GM23338 (cell line): ENCODE results near the gene VPS8.

Source experiments
- TF ChIP-seq, protein P1 (sequence below): IDR thresholded peaks from one replicate; pipeline ENCODE4 v1.6.1; 2018; ENCODE audit warnings: antibody characterized with exemption; ENCODE audit not compliant: unreplicated experiment
- TF ChIP-seq, protein P2 (sequence below), 2 experiments: fragments of 200-600 bp in 1 of 2; sonication (generic) in 1 of 2; conservative IDR thresholded peaks; 2 replicates each; pipeline versions ENCODE4 v1.5.1 to v1.6.1; 2016 to 2017; ENCODE audit warnings: antibody characterized with exemption in 2 of 2, low read depth in 2 of 2, mild to moderate bottlenecking in 2 of 2, moderate library complexity in 1 of 2

DNA sequence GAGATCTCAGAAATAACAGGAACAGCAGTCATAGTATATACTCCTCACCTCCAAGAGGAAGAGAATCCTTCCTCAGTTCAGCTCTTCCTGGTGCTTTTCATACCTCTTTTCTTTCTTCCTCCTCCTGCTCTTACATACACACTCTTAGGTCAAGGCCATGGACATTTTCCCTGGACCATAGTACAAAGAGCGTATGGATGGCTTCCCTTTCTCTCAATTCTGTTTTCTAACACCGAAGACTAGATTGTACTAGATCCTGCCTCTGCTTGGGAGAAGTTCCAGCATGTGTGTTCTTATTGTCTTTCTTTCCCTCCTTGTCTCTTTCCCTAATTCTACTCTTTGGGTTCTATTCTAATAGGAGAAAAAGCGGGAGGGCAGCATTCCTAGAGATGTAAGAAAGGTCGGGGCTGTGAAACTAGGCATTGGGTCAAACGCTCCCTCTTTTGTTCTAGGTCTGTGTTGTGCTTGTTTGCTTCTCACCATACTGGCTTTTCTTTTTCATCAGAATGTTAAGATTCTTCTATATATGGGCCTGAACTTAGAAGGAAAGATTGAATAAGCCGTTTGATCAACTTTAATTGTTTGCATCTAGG is 77.4 kb downstream of the VPS8 start:
- TF ChIP-seq, protein P1, sequence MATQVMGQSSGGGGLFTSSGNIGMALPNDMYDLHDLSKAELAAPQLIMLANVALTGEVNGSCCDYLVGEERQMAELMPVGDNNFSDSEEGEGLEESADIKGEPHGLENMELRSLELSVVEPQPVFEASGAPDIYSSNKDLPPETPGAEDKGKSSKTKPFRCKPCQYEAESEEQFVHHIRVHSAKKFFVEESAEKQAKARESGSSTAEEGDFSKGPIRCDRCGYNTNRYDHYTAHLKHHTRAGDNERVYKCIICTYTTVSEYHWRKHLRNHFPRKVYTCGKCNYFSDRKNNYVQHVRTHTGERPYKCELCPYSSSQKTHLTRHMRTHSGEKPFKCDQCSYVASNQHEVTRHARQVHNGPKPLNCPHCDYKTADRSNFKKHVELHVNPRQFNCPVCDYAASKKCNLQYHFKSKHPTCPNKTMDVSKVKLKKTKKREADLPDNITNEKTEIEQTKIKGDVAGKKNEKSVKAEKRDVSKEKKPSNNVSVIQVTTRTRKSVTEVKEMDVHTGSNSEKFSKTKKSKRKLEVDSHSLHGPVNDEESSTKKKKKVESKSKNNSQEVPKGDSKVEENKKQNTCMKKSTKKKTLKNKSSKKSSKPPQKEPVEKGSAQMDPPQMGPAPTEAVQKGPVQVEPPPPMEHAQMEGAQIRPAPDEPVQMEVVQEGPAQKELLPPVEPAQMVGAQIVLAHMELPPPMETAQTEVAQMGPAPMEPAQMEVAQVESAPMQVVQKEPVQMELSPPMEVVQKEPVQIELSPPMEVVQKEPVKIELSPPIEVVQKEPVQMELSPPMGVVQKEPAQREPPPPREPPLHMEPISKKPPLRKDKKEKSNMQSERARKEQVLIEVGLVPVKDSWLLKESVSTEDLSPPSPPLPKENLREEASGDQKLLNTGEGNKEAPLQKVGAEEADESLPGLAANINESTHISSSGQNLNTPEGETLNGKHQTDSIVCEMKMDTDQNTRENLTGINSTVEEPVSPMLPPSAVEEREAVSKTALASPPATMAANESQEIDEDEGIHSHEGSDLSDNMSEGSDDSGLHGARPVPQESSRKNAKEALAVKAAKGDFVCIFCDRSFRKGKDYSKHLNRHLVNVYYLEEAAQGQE = no peak
- TF ChIP-seq, protein P2, sequence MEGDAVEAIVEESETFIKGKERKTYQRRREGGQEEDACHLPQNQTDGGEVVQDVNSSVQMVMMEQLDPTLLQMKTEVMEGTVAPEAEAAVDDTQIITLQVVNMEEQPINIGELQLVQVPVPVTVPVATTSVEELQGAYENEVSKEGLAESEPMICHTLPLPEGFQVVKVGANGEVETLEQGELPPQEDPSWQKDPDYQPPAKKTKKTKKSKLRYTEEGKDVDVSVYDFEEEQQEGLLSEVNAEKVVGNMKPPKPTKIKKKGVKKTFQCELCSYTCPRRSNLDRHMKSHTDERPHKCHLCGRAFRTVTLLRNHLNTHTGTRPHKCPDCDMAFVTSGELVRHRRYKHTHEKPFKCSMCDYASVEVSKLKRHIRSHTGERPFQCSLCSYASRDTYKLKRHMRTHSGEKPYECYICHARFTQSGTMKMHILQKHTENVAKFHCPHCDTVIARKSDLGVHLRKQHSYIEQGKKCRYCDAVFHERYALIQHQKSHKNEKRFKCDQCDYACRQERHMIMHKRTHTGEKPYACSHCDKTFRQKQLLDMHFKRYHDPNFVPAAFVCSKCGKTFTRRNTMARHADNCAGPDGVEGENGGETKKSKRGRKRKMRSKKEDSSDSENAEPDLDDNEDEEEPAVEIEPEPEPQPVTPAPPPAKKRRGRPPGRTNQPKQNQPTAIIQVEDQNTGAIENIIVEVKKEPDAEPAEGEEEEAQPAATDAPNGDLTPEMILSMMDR (conservative IDR thresholded peaks at IDR 0.05; ENCODE audit: low read depth in 2 of 2) = no peak
